Esophagus (tissue), 2 donors: Measurements from ENCODE around the gene TDRD12. TPM values are rescaled to one million over a fixed set of nuclear protein-coding genes. Genes with fewer than 3 reads are reported as not detected.
"Not testable (repeated sequence)": the region's sequence is repeated elsewhere in the genome, so short reads cannot be mapped to it uniquely, and the experiment has no call there.

ENCODE experiments used
- H3K27ac ChIP-seq, 2 donors: one replicate each; pipeline ENCODE4 v1.5.1; 2013; ENCODE audit warnings: low read depth in 2 of 2, mild to moderate bottlenecking in 2 of 2, inconsistent platforms in 1 of 2, low read length in 1 of 2, moderate library complexity in 1 of 2
- H3K27me3 ChIP-seq, 2 donors: one replicate each; pipeline ENCODE4 v1.6.1; 2013; ENCODE audit warnings: low read length in 2 of 2, control low read depth in 1 of 2, mild to moderate bottlenecking in 1 of 2; ENCODE audit not compliant: insufficient read depth in 2 of 2, control insufficient read depth in 1 of 2
- H3K36me3 ChIP-seq, 2 donors: one replicate each; pipeline ENCODE4 v1.6.1; 2013; ENCODE audit warnings: low read length in 1 of 2; ENCODE audit not compliant: control insufficient read depth in 2 of 2, insufficient read depth in 2 of 2
- H3K4me1 ChIP-seq, 2 donors: one replicate each; pipeline ENCODE4 v1.6.1; 2013; ENCODE audit warnings: low read length in 1 of 2; ENCODE audit not compliant: control insufficient read depth in 2 of 2, insufficient read depth in 2 of 2
- H3K4me3 ChIP-seq, 2 donors: one replicate each; pipeline ENCODE4 v1.5.1; 2013; ENCODE audit warnings: low read length in 2 of 2, mild to moderate bottlenecking in 2 of 2, low read depth in 1 of 2, moderate library complexity in 1 of 2
- H3K9me3 ChIP-seq, 2 donors: one replicate each; pipeline ENCODE4 v1.6.1; 2013; ENCODE audit warnings: mild to moderate bottlenecking in 2 of 2, low read depth in 1 of 2, low read length in 1 of 2, moderate library complexity in 1 of 2; ENCODE audit not compliant: control insufficient read depth in 2 of 2, insufficient read depth in 1 of 2
- WGBS, 2 donors: extraction: QIAGEN DNeasy Blood & Tissue Kit; methylation state at CpG; one replicate each; pipeline ENCODE4 v1.1.7; 2013; 5-methylcytosine and 5-hydroxymethylcytosine counted together
- polyA plus RNA-seq, 2 donors: library from polyadenylated mRNA; stranded (reverse); fragments of 200-250 nt; gene quantifications; one replicate each; pipeline ENCODE4 v1.2.3, GENCODE V29; 2013
- donor health status: healthy with polysubstance abuse.
- donor health status: Bipolar disorder and iron deficiency.

The TDRD12 gene
- polyA plus RNA-seq, 2 donors: 0.04 to 0.06 TPM

- H3K9me3 ChIP-seq: no peaks in the 10 kb centered on the region
- H3K36me3 ChIP-seq: peaks cover 0 to 5% of the 10 kb centered on the region in 2 donors
- H3K27ac ChIP-seq: no peak overlapping the region
- WGBS, 2 donors: 92% methylated on average over 12 of the region's 12 CpGs
- no peak overlapping the region for H3K4me3 ChIP-seq
- no peaks in the 10 kb centered on the region for H3K4me1 ChIP-seq
- H3K27me3 ChIP-seq: no peaks in the 10 kb centered on the region
Measured at GRCh38 chr19:32866564-32867265, 147.1 kb downstream of the TDRD12 start.

GRCh38 chr19:32867436-32867835, 147.9 kb downstream of the TDRD12 start:
- H3K27me3 ChIP-seq, H3K4me1 ChIP-seq, H3K9me3 ChIP-seq, H3K36me3 ChIP-seq, H3K27ac ChIP-seq, H3K4me3 ChIP-seq: not testable (repeated sequence)
- 73 to 82% methylated on average over 9 of the region's 9 CpGs for WGBS, 2 donors

- H3K9me3 ChIP-seq: no peaks in the 10 kb centered on the region
- H3K4me1 ChIP-seq: no peaks in the 10 kb centered on the region
- H3K27me3 ChIP-seq: no peaks in the 10 kb centered on the region
- H3K36me3 ChIP-seq: peaks cover 0 to 5% of the 10 kb centered on the region in 2 donors
- no peak overlapping the region for H3K4me3 ChIP-seq
- 88 to 90% methylated on average over 19 of the region's 19 CpGs for WGBS, 2 donors
- H3K27ac ChIP-seq: no peak overlapping the region
Measured at GRCh38 chr19:32868206-32868950, 148.8 kb downstream of the TDRD12 start.

- Histone ChIP-seq H3K4me1 (no peaks in the 10 kb centered on the region), H3K27me3 (no peaks in the 10 kb centered on the region), H3K9me3 (no peaks in the 10 kb centered on the region), H3K4me3 (no peak within 1 kb of the TSS), H3K36me3 (no peaks in the 10 kb centered on the region), H3K27ac (no peak within 1 kb of the TSS)
- WGBS, 2 donors: 76 to 79% methylated on average over 14 of the region's 14 CpGs
Measured at GRCh38 chr19:32869369-32869965, 149.9 kb downstream of the TDRD12 start, which contains the start of gene SLC7A9. Gene SLC7A9 (minus strand): TSS chr19:32869767. CDS start chr19:32868534, 1,233 bp downstream.

GRCh38 chr19:32869966-32870573, 150.5 kb downstream of the TDRD12 start:
- H3K27me3 ChIP-seq: no peaks in the 10 kb centered on the region
- no peak overlapping the region for H3K4me3 ChIP-seq
- no peaks in the 10 kb centered on the region for H3K4me1 ChIP-seq
- no peak overlapping the region for H3K27ac ChIP-seq
- H3K36me3 ChIP-seq: no peaks in the 10 kb centered on the region
- 69 to 78% methylated on average over 18 of the region's 18 CpGs for WGBS, 2 donors
- H3K9me3 ChIP-seq: no peaks in the 10 kb centered on the region

- Histone ChIP-seq H3K4me1 (no peaks in the 10 kb centered on the region), H3K27me3 (no peaks in the 10 kb centered on the region), H3K9me3 (no peaks in the 10 kb centered on the region), H3K4me3 (no peak overlapping the region), H3K36me3 (no peaks in the 10 kb centered on the region), H3K27ac (no peak overlapping the region)
- WGBS, 2 donors: 68 to 71% methylated on average over 12 of the region's 12 CpGs
Measured at GRCh38 chr19:32870981-32871451, 151.4 kb downstream of the TDRD12 start.

GRCh38 chr19:32872391-32872790, 152.8 kb downstream of the TDRD12 start:
- Histone ChIP-seq H3K4me1 (no peaks in the 10 kb centered on the region), H3K27me3 (no peaks in the 10 kb centered on the region), H3K9me3 (no peaks in the 10 kb centered on the region), H3K36me3 (no peaks in the 10 kb centered on the region), H3K4me3 (no peak overlapping the region), H3K27ac (no peak overlapping the region)
- 85 to 88% methylated on average over 3 of the region's 3 CpGs for WGBS, 2 donors

GRCh38 chr19:32873247-32873959, 153.8 kb downstream of the TDRD12 start:
- no peak overlapping the region for H3K27ac ChIP-seq

GRCh38 chr19:32874605-32875004, 155.0 kb downstream of the TDRD12 start:
- H3K9me3 ChIP-seq: no peaks in the 10 kb centered on the region
- H3K27me3 ChIP-seq: no peaks in the 10 kb centered on the region
- 88 to 89% methylated on average over 9 of the region's 9 CpGs for WGBS, 2 donors
- H3K36me3 ChIP-seq: peaks cover 0 to 3% of the 10 kb centered on the region in 2 donors
- no peak overlapping the region for H3K27ac ChIP-seq
- no peak overlapping the region for H3K4me3 ChIP-seq
- no peaks in the 10 kb centered on the region for H3K4me1 ChIP-seq

More at GRCh38 chr19:32873247-32873959, 153.8 kb downstream of the TDRD12 start:
- Histone ChIP-seq H3K4me3 (no peak overlapping the region), H3K27me3 (no peaks in the 10 kb centered on the region), H3K4me1 (no peaks in the 10 kb centered on the region), H3K36me3 (no peaks in the 10 kb centered on the region), H3K9me3 (no peaks in the 10 kb centered on the region)
- WGBS, 2 donors: 82 to 86% methylated on average over 18 of the region's 18 CpGs
